Measurements from ENCODE around the gene RNF150. TPM values are rescaled to one million over a fixed set of nuclear protein-coding genes. Genes with fewer than 3 reads are reported as not detected.

RNF150 gene
- polyA plus RNA-seq, 2 of the 4 experiments (the other 2 are of a cell fraction) = 0.21 to 0.34 TPM

DNA sequence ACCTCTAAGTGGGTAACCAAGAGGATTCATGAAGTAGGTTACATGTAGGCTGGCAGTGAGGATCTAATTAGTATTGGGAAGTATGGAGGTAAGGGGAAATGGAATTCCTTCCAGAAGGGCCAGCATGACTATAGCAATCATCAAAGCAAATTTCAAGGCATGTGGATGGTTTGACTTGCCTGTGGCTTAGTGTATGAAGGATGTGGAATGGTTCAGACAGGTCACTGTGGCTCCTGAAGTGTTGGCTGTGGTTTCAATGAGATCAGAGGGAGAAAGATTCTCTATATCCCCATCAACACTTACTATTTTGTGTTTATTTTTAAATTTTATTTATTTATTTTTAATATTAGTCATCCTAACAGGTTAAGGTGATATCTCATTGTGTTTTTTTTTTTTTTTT lies 255.5 kb downstream of the RNF150 start:
- no peak for FAIRE-seq
- CTCF ChIA-PET = no interaction called here
- Histone ChIP-seq H3K4me2 (no peak overlapping the region), H3K9me3 (peaks cover 7% of the 10 kb centered on the region; the same call in 2 of the 3 replicates), H3K27ac (no peak overlapping the region), H3K4me1 (no peaks in the 10 kb centered on the region), H3K4me3 (no peak overlapping the region)
- ATAC-seq = no peak
- DNase-seq (ENCODE audit: low read depth in 1 of 2, low spot score in 1 of 2) = no peak
- POLR2A ChIA-PET = no interaction called here
- no peak for TF ChIP-seq JUNB (IDR thresholded peaks at IDR 0.05)
- TF ChIP-seq, protein P1, sequence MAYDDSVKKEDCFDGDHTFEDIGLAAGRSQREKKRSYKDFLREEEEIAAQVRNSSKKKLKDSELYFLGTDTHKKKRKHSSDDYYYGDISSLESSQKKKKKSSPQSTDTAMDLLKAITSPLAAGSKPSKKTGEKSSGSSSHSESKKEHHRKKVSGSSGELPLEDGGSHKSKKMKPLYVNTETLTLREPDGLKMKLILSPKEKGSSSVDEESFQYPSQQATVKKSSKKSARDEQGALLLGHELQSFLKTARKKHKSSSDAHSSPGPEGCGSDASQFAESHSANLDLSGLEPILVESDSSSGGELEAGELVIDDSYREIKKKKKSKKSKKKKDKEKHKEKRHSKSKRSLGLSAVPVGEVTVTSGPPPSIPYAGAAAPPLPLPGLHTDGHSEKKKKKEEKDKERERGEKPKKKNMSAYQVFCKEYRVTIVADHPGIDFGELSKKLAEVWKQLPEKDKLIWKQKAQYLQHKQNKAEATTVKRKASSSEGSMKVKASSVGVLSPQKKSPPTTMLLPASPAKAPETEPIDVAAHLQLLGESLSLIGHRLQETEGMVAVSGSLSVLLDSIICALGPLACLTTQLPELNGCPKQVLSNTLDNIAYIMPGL (CRISPR knock-in tag; IDR thresholded peaks at IDR 0.05; ENCODE audit: borderline replicate concordance) = no peak
- no peak for TF ChIP-seq CEBPB (IDR thresholded peaks at IDR 0.05)
- no peak for TF ChIP-seq ZC3H11A (IDR thresholded peaks at IDR 0.05)
- no peak for TF ChIP-seq NFE2L2 (conservative IDR thresholded peaks at IDR 0.05; ENCODE audit: low read length)
- TF ChIP-seq MAZ (IDR thresholded peaks at IDR 0.05; ENCODE audit: borderline replicate concordance, low read depth, low read length) = no peak
- no peak for TF ChIP-seq FOXS1 (CRISPR knock-in tag; IDR thresholded peaks at IDR 0.05)
- TF ChIP-seq, protein P2, sequence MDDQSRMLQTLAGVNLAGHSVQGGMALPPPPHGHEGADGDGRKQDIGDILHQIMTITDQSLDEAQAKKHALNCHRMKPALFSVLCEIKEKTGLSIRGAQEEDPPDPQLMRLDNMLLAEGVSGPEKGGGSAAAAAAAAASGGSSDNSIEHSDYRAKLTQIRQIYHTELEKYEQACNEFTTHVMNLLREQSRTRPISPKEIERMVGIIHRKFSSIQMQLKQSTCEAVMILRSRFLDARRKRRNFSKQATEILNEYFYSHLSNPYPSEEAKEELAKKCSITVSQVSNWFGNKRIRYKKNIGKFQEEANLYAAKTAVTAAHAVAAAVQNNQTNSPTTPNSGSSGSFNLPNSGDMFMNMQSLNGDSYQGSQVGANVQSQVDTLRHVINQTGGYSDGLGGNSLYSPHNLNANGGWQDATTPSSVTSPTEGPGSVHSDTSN (IDR thresholded peaks at IDR 0.05) = no peak
- no peak for TF ChIP-seq EHMT2 (IDR thresholded peaks at IDR 0.05; ENCODE audit: low read depth)
- no peak for TF ChIP-seq NPAS2 (CRISPR knock-in tag; IDR thresholded peaks at IDR 0.05; ENCODE audit: borderline replicate concordance)
- TF ChIP-seq CHD4 (IDR thresholded peaks at IDR 0.05; ENCODE audit: borderline replicate concordance) = no peak
- TF ChIP-seq, protein P3, sequence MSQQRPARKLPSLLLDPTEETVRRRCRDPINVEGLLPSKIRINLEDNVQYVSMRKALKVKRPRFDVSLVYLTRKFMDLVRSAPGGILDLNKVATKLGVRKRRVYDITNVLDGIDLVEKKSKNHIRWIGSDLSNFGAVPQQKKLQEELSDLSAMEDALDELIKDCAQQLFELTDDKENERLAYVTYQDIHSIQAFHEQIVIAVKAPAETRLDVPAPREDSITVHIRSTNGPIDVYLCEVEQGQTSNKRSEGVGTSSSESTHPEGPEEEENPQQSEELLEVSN (IDR thresholded peaks at IDR 0.05; ENCODE audit: borderline replicate concordance, low read depth) = no peak
- TF ChIP-seq KDM5A (IDR thresholded peaks at IDR 0.05) = no peak
- TF ChIP-seq, protein P4, sequence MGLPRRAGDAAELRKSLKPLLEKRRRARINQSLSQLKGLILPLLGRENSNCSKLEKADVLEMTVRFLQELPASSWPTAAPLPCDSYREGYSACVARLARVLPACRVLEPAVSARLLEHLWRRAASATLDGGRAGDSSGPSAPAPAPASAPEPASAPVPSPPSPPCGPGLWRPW (IDR thresholded peaks at IDR 0.05) = no peak
- no peak for TF ChIP-seq HEYL (CRISPR knock-in tag; IDR thresholded peaks at IDR 0.05)

DNA sequence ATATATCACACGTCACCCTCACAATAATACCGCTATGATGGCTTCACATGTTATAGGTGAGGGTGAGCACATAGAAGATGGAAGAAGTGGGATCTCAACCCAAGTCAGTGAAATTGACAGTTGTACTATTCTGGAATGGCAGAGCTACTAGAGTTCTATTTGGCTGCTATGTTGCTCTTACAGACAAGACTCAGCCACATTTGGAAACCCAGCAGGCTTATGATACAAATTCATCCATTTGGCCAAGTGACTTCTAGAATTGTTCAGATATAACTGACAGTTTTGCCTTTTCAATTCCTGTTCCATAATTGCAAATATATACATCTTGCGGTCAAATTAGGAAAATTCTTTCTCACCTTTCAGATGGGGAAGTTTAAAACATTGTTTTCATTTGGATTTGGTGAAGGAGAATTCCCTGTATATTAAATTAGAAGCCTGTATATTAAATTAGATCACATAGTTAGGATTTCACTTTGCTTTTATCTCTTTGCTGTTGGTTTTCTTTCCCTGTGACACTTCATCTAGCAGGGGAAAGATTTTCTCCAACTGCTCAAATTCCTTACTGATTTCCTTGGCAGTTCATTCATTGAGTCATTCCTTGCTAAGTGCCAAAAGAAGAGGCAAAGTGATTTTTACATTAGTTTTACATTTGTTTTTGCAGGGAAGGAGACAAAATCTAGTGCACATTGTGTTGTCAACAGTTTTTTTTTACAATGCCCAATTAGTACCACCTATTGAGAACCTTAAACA lies 256.5 kb downstream of the RNF150 start:
- POLR2A ChIA-PET = no interaction called here
- H3K9me3 ChIP-seq = peaks cover 7% of the 10 kb centered on the region; the same call in 2 of the 3 replicates
- CTCF ChIA-PET = no interaction called here
- TF ChIP-seq ESRRA (IDR thresholded peaks at IDR 0.05; ENCODE audit: borderline replicate concordance, low read length) (no peak), KDM1A (IDR thresholded peaks at IDR 0.05; ENCODE audit: low read depth) (no peak), RNF2 (IDR thresholded peaks at IDR 0.05; ENCODE audit: borderline replicate concordance, low read depth) (no peak), POLR2AphosphoS2 (conservative IDR thresholded peaks at IDR 0.05; ENCODE audit: low read length) (no peak), FOSB (CRISPR knock-in tag; IDR thresholded peaks at IDR 0.05) (no peak), FOSL2 (IDR thresholded peaks at IDR 0.05) (no peak), FOSL2 (CRISPR knock-in tag; IDR thresholded peaks at IDR 0.05) (no peak)
- TF ChIP-seq, protein P5, sequence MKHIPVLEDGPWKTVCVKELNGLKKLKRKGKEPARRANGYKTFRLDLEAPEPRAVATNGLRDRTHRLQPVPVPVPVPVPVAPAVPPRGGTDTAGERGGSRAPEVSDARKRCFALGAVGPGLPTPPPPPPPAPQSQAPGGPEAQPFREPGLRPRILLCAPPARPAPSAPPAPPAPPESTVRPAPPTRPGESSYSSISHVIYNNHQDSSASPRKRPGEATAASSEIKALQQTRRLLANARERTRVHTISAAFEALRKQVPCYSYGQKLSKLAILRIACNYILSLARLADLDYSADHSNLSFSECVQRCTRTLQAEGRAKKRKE (CRISPR knock-in tag; IDR thresholded peaks at IDR 0.05; ENCODE audit: low read depth) = no peak
- TF ChIP-seq, protein P6, sequence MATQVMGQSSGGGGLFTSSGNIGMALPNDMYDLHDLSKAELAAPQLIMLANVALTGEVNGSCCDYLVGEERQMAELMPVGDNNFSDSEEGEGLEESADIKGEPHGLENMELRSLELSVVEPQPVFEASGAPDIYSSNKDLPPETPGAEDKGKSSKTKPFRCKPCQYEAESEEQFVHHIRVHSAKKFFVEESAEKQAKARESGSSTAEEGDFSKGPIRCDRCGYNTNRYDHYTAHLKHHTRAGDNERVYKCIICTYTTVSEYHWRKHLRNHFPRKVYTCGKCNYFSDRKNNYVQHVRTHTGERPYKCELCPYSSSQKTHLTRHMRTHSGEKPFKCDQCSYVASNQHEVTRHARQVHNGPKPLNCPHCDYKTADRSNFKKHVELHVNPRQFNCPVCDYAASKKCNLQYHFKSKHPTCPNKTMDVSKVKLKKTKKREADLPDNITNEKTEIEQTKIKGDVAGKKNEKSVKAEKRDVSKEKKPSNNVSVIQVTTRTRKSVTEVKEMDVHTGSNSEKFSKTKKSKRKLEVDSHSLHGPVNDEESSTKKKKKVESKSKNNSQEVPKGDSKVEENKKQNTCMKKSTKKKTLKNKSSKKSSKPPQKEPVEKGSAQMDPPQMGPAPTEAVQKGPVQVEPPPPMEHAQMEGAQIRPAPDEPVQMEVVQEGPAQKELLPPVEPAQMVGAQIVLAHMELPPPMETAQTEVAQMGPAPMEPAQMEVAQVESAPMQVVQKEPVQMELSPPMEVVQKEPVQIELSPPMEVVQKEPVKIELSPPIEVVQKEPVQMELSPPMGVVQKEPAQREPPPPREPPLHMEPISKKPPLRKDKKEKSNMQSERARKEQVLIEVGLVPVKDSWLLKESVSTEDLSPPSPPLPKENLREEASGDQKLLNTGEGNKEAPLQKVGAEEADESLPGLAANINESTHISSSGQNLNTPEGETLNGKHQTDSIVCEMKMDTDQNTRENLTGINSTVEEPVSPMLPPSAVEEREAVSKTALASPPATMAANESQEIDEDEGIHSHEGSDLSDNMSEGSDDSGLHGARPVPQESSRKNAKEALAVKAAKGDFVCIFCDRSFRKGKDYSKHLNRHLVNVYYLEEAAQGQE (IDR thresholded peaks at IDR 0.05) = no peak
- no peak for ATAC-seq
- FAIRE-seq = no peak
- no peaks in the 10 kb centered on the region for H3K4me1 ChIP-seq
- no peak for DNase-seq (ENCODE audit: low read depth in 1 of 2, low spot score in 1 of 2)
- H3K4me3 ChIP-seq = no peak overlapping the region
- no peak overlapping the region for H3K4me2 ChIP-seq
- H3K27ac ChIP-seq = no peak overlapping the region
- 59% methylated on average over 3 of the region's 3 CpGs for WGBS (ENCODE audit: missing lambda C conversion rate)

Measured in A549 (cell line).